Measurements from ENCODE around the gene NCOA6.
"Not testable (repeated sequence)": the region's sequence is repeated elsewhere in the genome, so short reads cannot be mapped to it uniquely, and the experiment has no call there.

The NCOA6 gene

GRCh38 chr20:34774449-34774848 lies 51.0 kb downstream of the NCOA6 start:
- no peak for DNase-seq (ENCODE audit: low read depth)

- DNase-seq (ENCODE audit: low read depth) = no peak
These were observed 51.7 kb downstream of the NCOA6 start for GRCh38 chr20:34773726-34774125.

- DNase-seq (ENCODE audit: low read depth) = no peak
These were observed 53.0 kb downstream of the NCOA6 start for GRCh38 chr20:34772437-34772836.

GRCh38 chr20:34771680-34772081 lies 53.8 kb downstream of the NCOA6 start:
- no peak for DNase-seq (ENCODE audit: low read depth)

- peak; percentile 55 for DNase-seq (ENCODE audit: low read depth)
These were observed 57.4 kb downstream of the NCOA6 start for GRCh38 chr20:34768096-34768495.

- no peak for DNase-seq (ENCODE audit: low read depth)
These were observed 63.4 kb downstream of the NCOA6 start for GRCh38 chr20:34762031-34762555.

- DNase-seq (ENCODE audit: low read depth) = no peak
These were observed 70.1 kb downstream of the NCOA6 start for GRCh38 chr20:34755367-34755766.

- no peak for DNase-seq (ENCODE audit: low read depth)
These were observed 70.8 kb downstream of the NCOA6 start for GRCh38 chr20:34754611-34755010.

- no peak for DNase-seq (ENCODE audit: low read depth)
These were observed 71.6 kb downstream of the NCOA6 start for GRCh38 chr20:34753706-34754461.

GRCh38 chr20:34751453-34751852 lies 74.0 kb downstream of the NCOA6 start:
- DNase-seq (ENCODE audit: low read depth) = no peak

- no peak for DNase-seq (ENCODE audit: low read depth)
These were observed 75.0 kb downstream of the NCOA6 start for GRCh38 chr20:34750484-34750883.

GRCh38 chr20:34748709-34749108 lies 76.7 kb downstream of the NCOA6 start:
- no peak for DNase-seq (ENCODE audit: low read depth)

GRCh38 chr20:34747479-34747878 lies 78.0 kb downstream of the NCOA6 start:
- no peak for DNase-seq (ENCODE audit: low read depth)

- no peak for DNase-seq (ENCODE audit: low read depth)
These were observed 78.8 kb downstream of the NCOA6 start for GRCh38 chr20:34746674-34747073.

- DNase-seq (ENCODE audit: low read depth) = no peak
These were observed 80.6 kb downstream of the NCOA6 start for GRCh38 chr20:34744847-34745246.

- DNase-seq (ENCODE audit: low read depth) = no peak
These were observed 81.1 kb downstream of the NCOA6 start for GRCh38 chr20:34744340-34744739.

GRCh38 chr20:34743039-34743438 lies 82.4 kb downstream of the NCOA6 start:
- no peak for DNase-seq (ENCODE audit: low read depth)

GRCh38 chr20:34736106-34736735 lies 89.2 kb downstream of the NCOA6 start:
- DNase-seq (ENCODE audit: low read depth) = no peak

- DNase-seq (ENCODE audit: low read depth) = no peak
These were observed 92.9 kb downstream of the NCOA6 start for GRCh38 chr20:34732523-34732922.

- no peak for DNase-seq (ENCODE audit: low read depth)
These were observed 96.0 kb downstream of the NCOA6 start for GRCh38 chr20:34729416-34729815.

- no peak for DNase-seq (ENCODE audit: low read depth)
These were observed 101.3 kb downstream of the NCOA6 start for GRCh38 chr20:34724172-34724571.

GRCh38 chr20:34722560-34722959 lies 102.9 kb downstream of the NCOA6 start:
- not testable (repeated sequence) for DNase-seq (ENCODE audit: low read depth)

- no peak for DNase-seq (ENCODE audit: low read depth)
These were observed 105.2 kb downstream of the NCOA6 start for GRCh38 chr20:34720266-34720665.
